T-helper 1 cell treated with Interleukin-12 subunit alpha and Interleukin-12 subunit beta and Interleukin-4 antibody, amounts not matched to agents 30 μg/mL and 1 μg/mL, for 36 hours (primary cell): ENCODE results near the gene SOX14.

Experiments
- H3K27ac Mint-ChIP-seq: one replicate; pipeline ENCODE4 v1.8.0; 2021; ENCODE audit warnings: mild to moderate bottlenecking, mixed read lengths
- H3K27me3 Mint-ChIP-seq: one replicate; pipeline ENCODE4 v1.8.0; 2021; ENCODE audit warnings: low read depth, mixed read lengths
- H3K36me3 Mint-ChIP-seq: one replicate; pipeline ENCODE4 v1.8.0; 2021; ENCODE audit warnings: low read depth, mixed read lengths
- H3K4me1 Mint-ChIP-seq: one replicate; pipeline ENCODE4 v1.8.0; 2021; ENCODE audit warnings: low read depth, mixed read lengths
- H3K4me3 Mint-ChIP-seq: one replicate; pipeline ENCODE4 v1.8.0; 2021; ENCODE audit warnings: mild to moderate bottlenecking, moderate library complexity, mixed read lengths
- H3K9me3 Mint-ChIP-seq: one replicate; pipeline ENCODE4 v1.8.0; 2021; ENCODE audit warnings: mixed read lengths

The SOX14 gene

DNA sequence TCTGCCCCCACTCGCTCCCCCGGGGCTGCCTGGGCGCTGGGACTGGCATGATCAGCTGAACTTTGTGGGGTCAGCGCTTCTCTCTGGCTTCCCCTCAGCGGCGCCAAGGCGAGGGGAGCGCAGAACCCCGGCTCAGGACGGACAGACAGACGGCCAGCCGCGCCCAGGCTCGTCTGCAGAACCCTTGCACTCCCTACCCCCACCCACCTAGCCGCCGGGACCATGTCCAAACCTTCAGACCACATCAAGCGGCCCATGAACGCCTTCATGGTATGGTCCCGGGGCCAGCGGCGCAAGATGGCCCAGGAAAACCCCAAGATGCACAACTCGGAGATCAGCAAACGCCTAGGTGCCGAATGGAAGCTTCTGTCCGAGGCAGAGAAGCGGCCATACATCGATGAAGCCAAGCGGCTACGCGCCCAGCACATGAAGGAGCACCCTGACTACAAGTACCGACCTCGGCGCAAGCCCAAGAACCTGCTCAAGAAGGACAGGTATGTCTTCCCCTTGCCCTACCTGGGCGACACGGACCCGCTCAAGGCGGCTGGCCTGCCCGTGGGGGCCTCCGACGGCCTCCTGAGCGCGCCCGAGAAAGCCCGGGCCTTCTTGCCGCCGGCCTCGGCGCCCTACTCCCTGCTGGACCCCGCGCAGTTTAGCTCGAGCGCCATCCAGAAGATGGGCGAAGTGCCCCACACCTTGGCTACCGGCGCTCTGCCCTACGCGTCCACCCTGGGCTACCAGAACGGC is 621 bp downstream of the SOX14 start:
- Mint-ChIP-seq H3K36me3 (peaks cover 3% of the 10 kb centered on the region), H3K4me1 (peaks cover 3% of the 10 kb centered on the region), H3K4me3 (no peak overlapping the region), H3K27me3 (peaks cover 95% of the 10 kb centered on the region), H3K9me3 (peaks cover 8% of the 10 kb centered on the region), H3K27ac (no peak overlapping the region)

DNA sequence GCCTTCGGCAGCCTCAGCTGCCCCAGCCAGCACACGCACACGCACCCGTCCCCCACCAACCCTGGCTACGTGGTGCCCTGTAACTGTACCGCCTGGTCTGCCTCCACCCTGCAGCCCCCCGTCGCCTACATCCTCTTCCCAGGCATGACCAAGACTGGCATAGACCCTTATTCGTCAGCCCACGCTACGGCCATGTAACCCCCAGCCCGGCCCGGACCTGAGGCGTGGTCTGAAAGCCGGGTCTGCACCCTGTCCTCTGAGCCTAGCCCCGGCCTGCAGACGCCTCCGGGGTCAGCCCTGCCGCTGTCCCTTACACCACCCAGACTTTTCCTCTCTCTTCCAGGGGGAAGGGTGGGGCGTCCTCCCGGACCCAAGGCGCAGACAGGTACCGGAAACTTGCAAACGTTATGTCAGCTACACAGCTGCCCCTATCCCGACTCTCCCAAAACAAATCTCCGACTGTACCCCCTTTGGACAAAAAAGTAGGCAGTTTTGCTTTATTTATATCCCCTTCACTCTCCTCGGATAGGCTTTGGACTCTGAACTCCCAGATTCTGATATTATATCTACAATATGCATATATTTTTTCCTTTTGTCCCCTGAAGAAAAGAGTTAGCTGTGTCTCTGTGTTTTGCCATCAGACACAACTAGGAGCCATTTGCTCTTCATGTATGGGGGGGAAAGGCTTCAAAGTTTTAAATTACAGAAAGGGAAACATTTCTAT is 1.4 kb downstream of the SOX14 start:
- H3K4me1 Mint-ChIP-seq = peaks cover 3% of the 10 kb centered on the region
- H3K27ac Mint-ChIP-seq = peak overlapping the region; percentile 6

DNA sequence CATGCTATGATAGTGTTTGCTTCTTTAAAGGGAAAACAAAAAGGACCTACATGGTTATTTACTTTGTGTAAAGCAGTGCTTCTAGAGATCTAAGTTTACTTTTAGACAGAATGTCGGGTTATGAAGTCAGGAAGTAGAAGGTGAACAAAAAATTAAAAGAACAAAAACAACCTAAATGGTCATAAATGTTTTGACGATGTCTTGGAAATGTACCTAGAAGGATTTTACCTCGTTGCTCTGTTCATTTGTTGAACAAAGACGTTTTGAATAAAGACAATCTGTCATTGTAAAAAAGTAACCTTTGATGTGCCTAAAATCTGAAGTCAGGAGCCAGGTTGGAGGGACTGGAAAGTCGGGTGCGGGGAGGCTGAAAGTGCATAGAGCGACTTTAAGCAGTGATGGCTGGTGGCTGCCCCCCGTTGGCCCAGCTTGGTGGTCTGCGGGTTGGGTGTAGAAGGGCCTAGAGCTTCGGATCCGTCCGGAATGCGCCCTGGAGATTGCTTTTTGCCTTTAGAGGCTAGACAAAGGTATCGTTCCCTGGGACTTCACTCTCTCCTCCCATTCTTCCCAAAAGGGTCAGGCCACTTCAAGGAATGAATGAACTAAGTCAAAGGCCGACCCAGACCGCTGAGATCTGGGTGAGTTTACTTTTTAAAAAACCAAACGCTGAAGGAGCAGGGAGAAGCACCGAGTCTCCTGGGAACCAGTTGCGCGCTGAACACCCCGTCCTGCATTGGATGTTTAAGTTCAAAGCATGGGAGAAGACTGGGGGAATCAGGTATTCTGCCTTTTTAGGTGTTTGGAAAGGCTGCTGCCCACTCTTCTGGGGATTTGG is 2.1 kb downstream of the SOX14 start:
- Mint-ChIP-seq H3K9me3 (peaks cover 9% of the 10 kb centered on the region), H3K4me1 (peaks cover 3% of the 10 kb centered on the region), H3K27ac (peak overlapping the region; percentile 6), H3K36me3 (peaks cover 3% of the 10 kb centered on the region), H3K27me3 (peaks cover 94% of the 10 kb centered on the region), H3K4me3 (no peak overlapping the region)

More for the DNA sequence above, 1.4 kb downstream of the SOX14 start:
- Mint-ChIP-seq H3K27me3 (peaks cover 96% of the 10 kb centered on the region), H3K9me3 (peaks cover 9% of the 10 kb centered on the region), H3K36me3 (peaks cover 3% of the 10 kb centered on the region), H3K4me3 (no peak overlapping the region)

DNA sequence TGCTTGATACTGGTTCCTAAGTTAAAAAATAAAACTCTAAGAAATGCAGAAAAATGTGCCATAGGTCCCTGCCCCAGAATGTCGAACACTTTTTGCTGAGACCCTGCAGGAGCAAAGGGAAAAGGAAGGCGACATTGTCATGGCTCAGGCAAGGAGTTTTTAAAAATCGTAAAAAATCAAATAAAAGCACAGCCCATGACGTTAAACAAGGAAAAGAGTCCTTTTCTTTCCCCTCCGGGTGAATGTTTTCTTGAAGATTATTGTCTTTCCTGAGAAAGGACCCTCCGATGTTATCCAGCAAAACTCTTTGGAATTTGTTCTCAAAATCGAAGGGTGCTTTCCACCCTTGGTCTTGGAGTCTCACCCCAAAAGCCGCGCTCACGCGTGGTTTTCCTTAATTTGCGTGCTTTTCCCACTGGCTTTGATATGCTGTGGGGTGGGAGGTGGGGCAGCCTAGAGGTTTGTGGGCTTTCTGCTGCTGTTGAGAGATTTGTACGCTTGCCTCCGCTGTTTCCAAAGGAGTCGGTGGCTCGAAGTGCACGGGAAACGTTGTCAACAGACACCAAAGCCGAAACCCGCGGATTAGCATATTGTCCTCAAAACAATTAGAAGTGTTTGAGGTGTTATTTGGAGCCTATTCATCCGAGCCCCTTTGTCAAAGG is 2.9 kb downstream of the SOX14 start:
- peaks cover 6% of the 10 kb centered on the region for H3K4me1 Mint-ChIP-seq
- peaks cover 5% of the 10 kb centered on the region for H3K36me3 Mint-ChIP-seq
- H3K27ac Mint-ChIP-seq = no peak overlapping the region
- H3K27me3 Mint-ChIP-seq = peaks cover 94% of the 10 kb centered on the region
- no peak overlapping the region for H3K4me3 Mint-ChIP-seq
- H3K9me3 Mint-ChIP-seq = peaks cover 9% of the 10 kb centered on the region

DNA sequence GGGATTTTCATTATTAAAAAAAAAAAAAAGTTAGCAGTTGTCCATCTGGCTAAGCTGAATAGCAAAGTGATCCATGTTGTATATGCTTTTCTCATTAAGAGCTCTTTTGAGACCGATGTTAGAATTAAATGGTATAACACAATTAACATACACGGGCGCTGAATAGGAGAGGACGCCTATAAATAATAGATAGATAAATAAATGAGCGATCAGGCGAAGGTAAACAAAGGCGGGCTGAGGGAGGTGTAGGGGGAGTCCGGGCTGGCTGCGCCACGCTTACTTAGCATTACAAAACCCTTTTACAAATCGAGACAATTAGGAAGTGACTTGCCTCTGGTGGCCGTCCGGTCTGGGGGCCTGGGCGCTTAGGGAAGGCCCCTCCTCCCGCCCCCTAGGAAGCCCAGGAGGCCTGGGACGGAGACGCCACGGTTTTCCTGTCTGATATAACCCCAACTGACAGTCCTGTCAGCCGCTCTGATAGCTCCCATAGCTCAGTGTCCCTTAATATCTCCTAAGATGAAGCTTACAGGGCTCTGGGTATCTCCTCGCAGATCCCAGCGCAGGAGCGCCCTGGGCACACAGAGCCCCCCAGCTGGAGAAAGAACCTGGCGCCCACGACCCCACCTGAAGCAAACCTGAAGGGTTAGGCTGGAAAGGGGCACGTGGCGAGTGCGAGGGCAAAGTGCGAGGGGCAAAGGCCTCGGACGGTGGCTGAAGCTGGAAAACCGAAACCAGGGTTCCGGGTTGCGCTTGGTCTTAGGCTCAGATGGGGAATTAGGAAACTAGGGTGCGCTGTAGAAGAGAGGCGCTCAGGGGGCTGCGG is 3.6 kb downstream of the SOX14 start:
- Mint-ChIP-seq H3K4me3 (no peak overlapping the region), H3K27me3 (peaks cover 94% of the 10 kb centered on the region)

DNA sequence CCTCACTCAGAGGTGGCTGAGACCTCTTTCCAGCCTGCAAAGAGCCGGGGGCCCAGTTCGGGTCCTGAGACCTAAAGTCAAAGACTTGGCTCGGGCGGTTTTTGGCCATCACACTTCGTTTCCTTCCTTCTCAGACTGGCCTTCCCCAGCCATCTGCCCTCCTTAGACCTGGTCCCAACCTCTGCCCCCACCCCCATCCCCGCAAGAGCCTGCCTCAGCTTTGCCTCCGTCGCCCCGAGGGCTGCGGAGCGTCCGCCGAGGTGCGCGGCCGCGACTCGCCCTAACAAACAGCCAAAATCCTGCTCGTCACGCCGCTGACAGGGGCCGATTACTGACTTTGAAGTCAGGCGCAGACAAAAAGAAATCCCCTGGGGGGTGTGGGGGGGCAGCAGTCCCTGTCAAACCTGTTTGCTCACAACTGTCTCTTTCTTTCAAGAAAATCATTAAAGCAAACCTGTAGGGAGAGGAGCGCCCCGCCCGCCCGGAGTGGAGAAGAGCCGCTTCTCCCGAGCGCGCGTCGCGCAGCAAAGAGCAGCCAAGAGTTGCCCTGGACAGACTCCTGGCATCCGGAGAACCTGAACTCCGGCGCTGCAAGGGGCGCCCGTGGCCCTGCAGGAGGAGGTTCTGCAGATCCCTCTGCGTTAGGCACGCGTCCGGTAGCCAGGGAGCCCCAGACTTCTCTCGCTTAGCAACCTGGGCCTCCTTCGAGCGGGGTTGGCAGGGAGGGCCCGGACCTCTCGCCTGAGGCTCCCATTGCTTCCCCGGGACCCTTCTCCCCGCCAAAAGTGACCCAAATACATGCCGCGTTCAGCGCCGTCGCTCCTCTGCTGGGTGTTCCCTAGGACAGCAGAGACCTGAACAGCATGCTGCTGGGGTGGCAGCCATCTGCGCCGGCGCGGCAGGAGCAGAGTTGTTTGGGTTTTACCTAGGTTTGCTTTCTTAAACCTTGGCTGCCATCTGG is 4.5 kb downstream of the SOX14 start:
- H3K27me3 Mint-ChIP-seq = peaks cover 94% of the 10 kb centered on the region
- no peak overlapping the region for H3K4me3 Mint-ChIP-seq
- no peak overlapping the region for H3K27ac Mint-ChIP-seq
- H3K36me3 Mint-ChIP-seq = peaks cover 5% of the 10 kb centered on the region
- H3K4me1 Mint-ChIP-seq = peaks cover 6% of the 10 kb centered on the region
- peaks cover 9% of the 10 kb centered on the region for H3K9me3 Mint-ChIP-seq

More for the DNA sequence above, 3.6 kb downstream of the SOX14 start:
- Mint-ChIP-seq H3K27ac (peak overlapping the region; percentile 11), H3K36me3 (peaks cover 5% of the 10 kb centered on the region), H3K9me3 (peaks cover 9% of the 10 kb centered on the region), H3K4me1 (peaks cover 6% of the 10 kb centered on the region)

DNA sequence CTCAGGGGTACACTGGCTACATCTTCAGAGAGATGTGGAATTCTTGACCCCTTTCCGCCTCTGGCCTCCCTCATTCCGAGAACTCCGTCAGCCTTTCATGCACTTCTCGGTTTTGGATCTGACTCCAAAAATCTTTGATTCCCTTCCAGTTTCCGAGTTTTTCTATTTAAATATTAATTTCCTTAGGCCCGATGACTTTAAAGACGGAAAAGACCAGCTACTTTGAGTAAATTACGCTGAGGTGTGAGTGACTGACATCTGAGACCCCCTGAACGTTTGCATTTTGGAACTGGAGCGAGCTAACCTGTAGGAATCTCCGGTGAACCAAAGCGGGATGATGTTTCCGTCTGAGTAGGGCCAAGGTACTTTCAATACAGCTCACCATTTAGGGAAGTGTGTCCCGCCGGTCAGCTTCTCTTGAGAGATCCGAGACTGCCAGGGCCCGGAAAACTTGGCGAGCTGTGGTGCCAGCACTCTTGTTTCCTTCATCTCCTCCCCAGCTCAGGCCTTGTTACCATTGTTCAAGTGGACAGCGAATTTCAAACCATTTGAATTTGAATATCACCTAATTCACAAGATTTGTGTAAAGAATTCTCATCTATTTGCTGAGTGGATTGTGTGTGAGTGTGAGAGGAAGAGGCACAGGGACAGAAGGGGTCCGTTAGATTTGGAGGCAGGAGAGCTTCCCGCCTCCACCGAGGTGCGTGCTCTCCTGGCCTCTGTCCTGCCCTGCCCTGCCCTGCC is 5.4 kb downstream of the SOX14 start:
- peaks cover 94% of the 10 kb centered on the region for H3K27me3 Mint-ChIP-seq
- peak overlapping the region; percentile 31 for H3K27ac Mint-ChIP-seq
- peaks cover 9% of the 10 kb centered on the region for H3K9me3 Mint-ChIP-seq
- H3K4me1 Mint-ChIP-seq = peaks cover 4% of the 10 kb centered on the region
- peaks cover 5% of the 10 kb centered on the region for H3K36me3 Mint-ChIP-seq
- H3K4me3 Mint-ChIP-seq = no peak overlapping the region

DNA sequence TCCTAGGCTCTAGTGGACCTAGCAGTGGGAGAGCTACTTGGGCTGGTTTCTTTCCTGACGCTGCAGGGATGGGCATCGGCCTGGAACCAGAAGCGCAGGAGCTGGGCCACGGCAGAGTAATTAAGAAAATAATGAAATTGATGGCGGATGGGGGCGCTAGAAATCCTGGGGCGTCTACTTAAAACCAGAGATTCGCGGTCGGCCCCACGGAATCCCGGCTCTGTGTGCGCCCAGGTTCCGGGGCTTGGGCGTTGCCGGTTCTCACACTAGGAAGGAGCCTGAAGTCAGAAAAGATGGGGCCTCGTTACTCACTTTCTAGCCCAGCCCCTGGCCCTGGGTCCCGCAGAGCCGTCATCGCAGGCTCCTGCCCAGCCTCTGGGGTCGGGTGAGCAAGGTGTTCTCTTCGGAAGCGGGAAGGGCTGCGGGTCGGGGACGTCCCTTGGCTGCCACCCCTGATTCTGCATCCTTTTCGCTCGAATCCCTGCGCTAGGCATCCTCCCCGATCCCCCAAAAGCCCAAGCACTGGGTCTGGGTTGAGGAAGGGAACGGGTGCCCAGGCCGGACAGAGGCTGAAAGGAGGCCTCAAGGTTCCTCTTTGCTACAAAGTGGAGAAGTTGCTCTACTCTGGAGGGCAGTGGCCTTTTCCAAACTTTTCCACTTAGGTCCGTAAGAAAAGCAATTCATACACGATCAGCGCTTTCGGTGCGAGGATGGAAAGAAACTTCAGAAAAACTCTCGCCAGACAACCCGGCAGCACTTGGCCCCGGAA is 6.1 kb downstream of the SOX14 start:
- Mint-ChIP-seq H3K27me3 (peaks cover 97% of the 10 kb centered on the region), H3K4me3 (no peak overlapping the region), H3K36me3 (peaks cover 5% of the 10 kb centered on the region), H3K4me1 (peaks cover 4% of the 10 kb centered on the region), H3K9me3 (peaks cover 9% of the 10 kb centered on the region), H3K27ac (peak overlapping the region; percentile 31)

DNA sequence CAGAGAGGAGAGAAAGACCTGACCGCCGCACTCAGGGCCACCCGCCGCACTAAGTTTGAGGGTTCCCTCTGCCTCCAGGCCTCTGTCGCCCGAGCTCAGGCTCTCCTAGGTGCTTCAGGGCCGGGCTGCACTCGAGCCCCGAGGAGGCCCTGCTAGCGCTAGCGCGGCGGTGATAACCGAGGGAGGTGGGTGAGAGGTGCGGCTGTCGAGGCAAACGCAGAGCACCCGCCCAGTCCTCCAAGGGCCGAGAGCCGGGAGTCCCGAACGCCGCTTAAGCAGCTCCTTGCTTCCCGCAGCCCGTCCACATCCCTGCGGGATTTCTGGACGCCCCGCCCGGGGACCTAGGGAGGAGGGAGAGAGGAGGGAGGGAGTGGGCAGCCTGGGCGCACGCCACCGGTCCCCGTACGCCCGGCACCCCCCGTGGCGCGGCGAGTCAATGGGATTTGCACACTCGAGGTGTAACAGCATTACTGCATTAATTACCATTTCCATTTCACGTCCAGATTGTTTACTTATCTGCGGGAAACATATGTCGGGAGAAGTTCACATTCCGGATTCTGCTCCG is 6.8 kb downstream of the SOX14 start:
- Mint-ChIP-seq H3K36me3 (peaks cover 2% of the 10 kb centered on the region), H3K4me3 (no peak overlapping the region), H3K9me3 (peaks cover 4% of the 10 kb centered on the region)

DNA sequence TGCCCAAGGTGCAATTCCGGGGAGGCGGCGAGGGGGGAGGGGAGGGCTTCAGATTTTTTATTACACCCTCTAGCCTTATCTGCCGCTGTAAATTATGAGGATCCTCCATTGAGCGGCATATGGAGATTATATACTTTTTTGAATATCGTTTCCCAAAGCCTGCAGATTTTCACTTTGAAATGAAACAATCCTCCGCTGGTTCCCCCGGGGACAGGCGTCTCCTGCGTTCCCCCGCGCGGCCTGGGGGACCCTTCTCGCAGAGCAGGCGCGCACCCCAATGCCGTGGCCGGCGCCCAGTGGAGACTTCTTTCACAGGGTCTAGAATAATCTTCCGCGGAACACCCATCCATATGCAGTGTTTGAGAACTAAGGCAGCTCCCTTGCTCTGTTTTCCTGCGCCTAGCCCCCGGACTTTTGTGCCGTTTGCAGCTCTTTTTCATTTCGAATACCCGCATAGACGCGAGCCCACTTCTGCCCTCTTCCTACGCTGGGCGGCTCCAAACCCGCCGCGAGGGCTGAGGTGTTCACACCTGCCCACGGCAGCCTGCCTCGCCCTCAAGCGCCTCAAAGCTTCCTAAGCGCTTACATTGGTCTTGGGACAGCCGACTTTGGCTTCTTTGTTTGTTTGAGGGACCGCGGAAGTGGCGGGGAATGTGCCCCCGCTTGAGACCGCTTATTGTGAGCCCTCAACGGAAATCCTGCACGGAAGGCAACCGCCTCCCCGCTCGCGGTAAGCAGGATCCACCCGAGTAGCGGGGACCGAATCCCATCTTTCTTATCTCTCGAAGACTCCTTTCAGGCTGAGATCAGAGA is 7.5 kb downstream of the SOX14 start:
- H3K4me1 Mint-ChIP-seq = peaks cover 2% of the 10 kb centered on the region
- H3K4me3 Mint-ChIP-seq = no peak overlapping the region
- H3K27ac Mint-ChIP-seq = peak overlapping the region; percentile 65
- H3K9me3 Mint-ChIP-seq = peaks cover 4% of the 10 kb centered on the region
- H3K36me3 Mint-ChIP-seq = peaks cover 2% of the 10 kb centered on the region
- H3K27me3 Mint-ChIP-seq = peaks cover 88% of the 10 kb centered on the region

More for the DNA sequence above, 6.8 kb downstream of the SOX14 start:
- Mint-ChIP-seq H3K27ac (no peak overlapping the region), H3K4me1 (peaks cover 2% of the 10 kb centered on the region), H3K27me3 (peaks cover 95% of the 10 kb centered on the region)
